ENCODE data around the gene FAM83D.
"Not testable (repeated sequence)": the region's sequence is repeated elsewhere in the genome, so short reads cannot be mapped to it uniquely, and the experiment has no call there.

Gene FAM83D

DNA sequence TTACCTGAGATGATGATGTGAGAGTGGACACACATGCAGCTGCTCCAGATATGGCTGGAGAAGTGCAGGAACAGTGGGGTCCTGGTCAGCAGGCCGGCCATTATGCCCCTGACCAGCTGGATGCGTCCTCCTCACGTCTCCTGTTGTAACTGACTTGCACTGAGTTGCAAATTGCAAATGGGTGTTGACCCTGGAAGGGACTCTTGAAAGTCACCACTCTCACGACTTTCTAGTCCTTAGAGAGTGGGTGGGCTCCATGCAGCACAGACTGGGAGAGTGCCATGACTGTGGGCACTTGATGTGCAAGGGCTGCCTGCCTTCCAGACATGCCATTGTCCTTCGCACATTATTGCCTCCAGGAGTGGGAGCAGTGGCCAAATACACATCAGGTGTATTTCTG is 10.8 kb downstream of the FAM83D start:
- no peak for DNase-seq

DNA sequence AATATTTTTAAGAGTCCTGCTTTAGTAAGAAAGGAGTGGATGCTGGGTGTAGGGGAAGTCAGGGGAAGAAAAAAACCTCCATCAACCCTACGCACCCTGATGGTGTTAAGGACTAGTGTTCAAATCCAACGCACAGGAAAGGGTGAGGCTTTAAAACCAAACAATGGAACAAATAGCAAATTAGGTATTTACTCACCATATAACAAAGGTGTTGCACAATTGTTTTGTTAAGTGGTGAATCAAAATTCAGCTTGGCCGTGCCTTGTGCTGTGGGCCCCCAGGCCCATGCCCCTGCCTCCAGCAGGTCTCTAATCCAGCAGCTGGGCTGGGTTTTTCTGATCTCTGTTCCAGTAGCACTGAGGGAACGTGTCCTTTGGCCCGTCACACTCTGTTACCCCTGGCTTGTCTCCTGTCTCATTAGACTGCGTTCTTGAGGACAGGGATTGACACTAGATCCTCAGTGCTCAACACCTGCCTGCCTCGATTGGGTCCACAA is 11.8 kb downstream of the FAM83D start:
- no peak for DNase-seq

DNA sequence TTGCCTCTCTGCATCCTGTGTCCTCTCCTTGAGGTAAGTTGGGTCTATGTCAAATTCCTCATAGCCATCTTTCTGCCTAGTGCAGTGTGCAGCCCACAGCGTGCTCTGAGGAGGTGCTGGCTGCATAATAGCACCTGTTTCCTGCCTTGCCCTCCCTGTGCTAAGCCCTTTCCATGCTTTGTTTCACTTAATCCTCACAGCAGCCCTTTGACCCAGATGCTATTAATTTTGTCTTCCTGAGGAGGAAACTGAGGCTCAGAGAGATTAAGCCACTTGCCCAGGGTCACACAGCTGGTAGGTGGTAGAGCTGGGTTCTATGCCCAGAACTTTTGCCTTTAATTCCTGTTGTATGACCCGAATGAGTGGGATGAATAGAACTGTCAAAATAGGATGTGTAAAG is 13.5 kb downstream of the FAM83D start:
- no peak for DNase-seq

DNA sequence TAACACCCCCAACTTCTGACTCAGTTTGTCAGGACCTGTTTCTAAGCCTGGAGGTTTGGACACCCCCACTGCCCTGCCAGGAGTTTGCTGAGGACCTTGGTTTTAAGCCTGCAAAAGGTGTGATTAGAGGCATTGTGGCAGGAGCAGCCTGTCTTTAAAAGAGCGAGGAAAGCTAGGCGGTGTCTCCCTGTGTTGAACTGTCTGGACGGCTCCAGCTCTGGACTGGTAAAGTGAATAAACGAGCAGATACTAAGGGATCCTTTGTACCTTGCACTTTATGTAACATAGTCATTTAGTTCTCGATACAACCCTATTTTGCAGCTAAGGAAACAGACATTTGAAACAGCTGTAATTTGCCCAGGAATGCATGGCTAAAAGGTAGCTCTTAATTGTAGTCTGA is 14.4 kb downstream of the FAM83D start:
- DNase-seq: no peak

DNA sequence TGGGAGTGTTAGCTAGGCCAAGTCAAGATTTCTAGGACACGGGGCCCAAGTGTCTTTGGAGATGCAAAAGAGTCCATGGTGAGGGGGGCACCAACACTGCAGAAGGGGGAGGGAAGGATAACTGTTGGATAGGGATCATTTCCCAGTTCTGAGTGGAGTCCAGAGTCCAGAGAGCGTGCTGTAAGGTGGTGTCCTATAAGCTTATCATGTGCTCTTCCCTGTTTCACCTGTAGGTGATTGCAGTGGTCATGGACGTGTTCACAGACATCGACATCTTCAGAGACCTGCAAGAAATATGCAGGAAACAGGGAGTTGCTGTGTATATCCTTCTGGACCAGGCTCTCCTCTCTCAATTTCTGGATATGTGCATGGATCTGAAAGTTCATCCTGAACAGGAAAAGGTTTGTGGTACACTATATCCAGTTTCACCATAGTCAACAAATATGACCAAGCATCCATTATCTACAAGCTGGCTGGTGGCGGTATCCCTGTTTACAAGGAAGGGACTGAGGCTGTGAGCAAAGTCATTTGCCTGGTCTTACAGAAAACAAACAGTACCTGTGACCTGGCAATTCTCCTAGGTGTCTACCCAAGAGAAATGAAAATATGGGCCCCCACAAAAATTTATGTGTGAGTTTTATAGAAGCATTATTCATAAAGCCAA is 15.6 kb downstream of the FAM83D start:
- no peak for DNase-seq

DNA sequence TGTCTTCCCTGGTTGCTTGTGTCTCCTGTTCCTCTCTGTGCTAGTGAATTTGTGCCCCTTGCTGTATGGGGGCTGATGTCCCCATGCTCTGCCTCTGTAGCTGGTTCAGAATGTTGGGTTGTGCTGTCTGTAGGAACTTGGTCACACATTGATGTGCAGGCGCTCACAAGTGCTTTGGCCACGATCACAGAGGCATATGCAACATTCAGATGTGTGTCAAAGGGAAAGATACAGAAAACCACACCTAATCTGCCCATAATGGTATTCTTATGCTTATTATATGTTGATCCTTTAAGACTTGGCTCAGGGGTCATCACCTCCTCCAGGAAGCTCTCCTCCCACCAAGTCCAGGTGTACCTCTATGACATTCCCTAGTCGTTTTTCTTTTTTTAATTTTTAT is 18.8 kb downstream of the FAM83D start:
- no peak for DNase-seq

DNA sequence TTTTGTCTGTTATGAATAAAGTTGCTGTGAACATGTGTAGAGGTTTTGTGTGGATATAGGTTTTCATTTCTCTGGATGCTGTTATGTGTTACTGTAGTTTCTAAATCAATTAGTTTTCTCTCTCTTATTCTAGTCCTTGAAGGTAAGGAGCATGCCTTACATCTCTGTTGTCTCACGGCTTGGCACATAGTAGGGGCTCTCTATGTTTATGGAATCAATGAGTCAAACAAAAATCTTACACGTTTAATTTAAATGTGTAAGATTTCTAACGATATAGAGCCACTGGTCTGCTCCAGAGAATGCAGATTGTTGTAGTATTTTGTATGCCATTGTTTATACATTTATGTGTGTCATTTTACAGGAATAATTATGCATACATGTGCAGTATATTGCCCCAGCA is 20.6 kb downstream of the FAM83D start:
- no peak for DNase-seq

DNA sequence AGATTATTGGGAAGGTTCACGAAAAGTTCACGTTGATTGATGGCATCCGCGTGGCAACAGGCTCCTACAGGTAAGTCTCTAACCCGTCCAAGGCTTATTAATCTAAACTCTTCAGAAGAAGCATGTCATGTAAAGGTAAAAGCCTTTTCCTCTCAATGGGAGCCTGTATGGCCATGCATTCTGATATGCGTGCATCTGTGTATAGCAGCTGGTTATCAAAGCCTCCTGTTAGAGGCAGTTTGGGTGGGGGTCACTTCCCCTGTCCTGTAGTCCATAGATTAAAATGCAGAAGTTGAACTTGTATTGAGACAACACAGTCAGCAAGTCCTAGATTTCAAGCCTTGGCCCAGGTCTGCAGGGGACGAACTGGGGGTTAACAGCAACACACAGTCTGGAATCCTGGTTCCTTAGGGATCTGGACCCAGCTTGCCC is 21.7 kb downstream of the FAM83D start:
- DNase-seq: no peak

DNA sequence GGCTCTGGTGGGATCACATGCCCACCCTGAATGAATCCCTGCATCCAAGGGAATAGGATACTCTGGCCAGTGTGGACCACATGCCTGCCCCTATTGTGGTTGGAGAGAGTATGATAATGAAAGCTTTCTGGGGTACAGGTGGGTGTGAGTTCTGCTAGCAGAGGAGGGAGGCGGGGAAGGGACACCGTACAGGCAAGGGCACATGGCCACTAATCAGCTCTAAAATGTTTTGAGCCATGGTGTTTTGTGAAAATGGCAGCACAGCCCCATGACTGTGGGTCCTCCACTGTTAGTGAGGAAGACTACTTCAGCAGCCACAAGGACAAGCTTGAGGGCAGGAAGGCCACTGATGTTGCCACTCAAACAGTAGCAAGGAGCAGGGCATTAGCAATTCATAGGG is 24.0 kb downstream of the FAM83D start:
- DNase-seq: no peak

DNA sequence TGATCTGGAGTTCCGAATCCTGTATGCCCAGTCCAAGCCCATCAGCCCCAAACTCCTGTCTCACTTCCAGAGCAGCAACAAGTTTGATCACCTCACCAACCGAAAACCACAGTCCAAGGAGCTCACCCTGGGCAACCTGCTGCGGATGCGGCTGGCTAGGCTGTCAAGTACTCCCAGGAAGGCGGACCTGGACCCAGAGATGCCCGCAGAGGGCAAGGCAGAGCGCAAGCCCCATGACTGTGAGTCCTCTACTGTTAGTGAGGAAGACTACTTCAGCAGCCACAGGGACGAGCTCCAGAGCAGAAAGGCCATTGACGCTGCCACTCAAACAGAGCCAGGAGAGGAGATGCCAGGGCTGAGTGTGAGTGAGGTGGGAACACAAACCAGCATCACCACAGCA is 25.4 kb downstream of the FAM83D start:
- no peak for DNase-seq

DNA sequence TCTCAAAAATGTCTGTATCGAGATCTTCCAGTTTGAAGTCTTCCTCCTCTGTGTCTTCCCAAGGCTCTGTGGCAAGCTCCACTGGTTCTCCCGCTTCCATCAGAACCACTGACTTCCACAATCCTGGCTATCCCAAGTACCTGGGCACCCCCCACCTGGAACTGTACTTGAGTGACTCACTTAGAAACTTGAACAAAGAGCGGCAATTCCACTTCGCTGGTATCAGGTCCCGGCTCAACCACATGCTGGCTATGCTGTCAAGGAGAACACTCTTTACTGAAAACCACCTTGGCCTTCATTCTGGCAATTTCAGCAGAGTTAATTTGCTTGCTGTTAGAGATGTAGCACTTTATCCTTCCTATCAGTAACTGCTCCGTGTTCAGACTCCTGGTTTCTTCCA is 25.9 kb downstream of the FAM83D start:
- DNase-seq: no peak

DNA sequence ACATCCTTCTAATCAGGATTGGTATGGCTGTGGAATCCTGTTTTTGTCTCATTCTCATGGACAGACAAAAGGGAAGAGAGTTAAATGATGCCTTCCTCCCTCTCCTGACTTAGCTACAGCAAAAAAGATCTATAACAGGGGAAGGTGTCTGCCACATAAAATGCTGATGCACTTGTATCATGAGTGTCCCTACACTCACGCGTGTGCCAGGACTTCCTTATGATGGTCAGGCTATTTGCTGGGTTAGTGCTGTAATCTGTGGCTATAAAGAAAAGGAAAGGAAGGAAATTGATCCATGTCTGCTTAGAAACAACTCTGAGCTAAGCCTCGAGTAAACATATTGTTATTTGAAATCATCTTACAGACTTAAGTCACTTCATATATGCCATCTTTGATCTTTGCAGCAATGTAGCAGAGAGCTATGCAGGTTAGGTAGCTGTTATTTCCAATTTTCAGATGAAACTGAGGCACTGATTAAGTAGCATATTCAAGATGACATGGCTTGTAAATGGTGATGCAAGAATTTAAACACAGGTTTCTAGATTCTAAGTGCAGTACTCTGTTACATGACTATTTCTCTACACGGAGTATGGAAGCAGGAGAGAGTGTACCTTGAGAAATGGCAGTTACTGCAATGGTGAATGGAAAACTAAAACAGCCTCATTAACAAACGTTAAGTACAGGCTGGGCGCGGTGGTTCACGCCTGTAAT is 27.6 kb downstream of the FAM83D start:
- no peak for DNase-seq

DNA sequence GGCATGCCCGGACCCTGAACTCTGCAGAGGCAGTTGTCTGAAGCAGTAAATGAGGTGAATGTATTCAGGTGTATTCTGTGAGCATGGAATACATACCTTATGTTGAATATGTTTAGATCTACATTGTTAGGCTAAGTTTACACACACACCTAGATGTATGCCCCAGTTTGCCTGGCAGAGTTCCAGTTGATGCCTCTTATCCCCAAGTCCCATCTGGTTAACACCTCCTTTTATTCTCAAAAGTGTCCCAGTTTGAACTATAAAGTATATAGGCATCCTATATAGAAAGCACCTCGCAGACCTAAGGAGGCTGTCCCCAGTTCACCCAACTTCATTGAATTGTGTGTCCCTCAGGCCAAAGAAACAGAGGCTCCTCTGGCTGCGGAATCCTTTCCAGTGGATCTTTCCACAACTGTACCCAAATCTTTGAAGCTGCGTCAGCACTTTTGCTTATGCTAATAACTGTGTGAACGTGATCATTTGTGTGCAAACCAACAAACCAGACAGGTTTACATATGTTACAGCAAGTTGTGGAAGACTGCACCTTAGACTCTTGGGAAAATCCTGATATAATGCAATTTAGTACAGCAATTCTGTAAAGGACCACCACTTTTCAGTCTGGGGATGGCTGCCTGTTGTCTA is 31.1 kb downstream of the FAM83D start:
- no peak for DNase-seq

DNA sequence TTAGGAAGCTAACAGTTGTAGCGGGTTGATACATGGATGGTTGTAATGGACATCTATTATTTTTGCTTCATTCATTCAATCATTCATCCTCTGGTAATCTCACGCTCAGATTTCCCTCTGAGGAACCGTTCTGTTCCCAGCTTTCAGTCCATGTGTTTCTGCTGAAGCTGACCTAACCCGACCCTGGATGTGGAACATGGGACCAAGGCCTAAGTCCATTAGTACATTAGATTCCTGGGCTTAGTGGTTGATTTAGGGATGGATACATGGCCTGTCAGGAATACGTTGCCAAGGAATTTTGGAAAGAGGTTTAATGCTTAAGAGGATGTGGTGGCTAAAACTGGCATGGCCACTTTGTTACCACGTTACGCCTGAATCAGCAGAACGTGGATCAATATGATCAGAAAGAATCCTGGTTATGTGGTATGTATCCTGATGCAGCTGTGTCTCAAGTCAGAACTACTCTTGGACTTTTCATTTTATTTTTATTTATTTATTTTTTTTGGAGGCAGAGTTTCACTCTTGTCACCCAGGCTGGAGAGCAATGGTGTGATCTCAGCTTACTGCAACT is 31.8 kb downstream of the FAM83D start:
- no peak for DNase-seq

DNA sequence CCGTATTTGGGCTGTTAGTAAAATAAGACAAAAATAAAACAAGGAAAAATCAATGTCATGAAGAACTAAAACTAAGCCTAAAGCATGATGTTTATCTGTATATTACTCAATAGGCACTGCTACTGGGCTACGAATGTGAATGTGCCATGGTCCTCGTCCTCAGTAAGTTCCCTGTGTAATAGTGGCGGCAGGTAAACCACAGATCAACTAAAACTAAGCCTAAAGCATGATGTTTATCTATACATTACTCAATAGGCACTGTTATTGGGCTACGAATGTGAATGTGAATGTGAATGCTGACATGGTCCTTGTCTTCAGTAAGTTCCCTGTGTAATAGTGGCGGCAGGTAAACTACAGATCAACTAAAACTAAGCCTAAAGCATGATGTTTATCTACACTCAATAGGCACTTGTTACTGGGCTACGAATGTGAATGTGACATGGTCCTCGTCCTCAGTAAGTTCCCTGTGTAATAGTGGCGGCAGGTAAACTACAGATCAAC is 34.0 kb downstream of the FAM83D start:
- not testable (repeated sequence) for DNase-seq

DNA sequence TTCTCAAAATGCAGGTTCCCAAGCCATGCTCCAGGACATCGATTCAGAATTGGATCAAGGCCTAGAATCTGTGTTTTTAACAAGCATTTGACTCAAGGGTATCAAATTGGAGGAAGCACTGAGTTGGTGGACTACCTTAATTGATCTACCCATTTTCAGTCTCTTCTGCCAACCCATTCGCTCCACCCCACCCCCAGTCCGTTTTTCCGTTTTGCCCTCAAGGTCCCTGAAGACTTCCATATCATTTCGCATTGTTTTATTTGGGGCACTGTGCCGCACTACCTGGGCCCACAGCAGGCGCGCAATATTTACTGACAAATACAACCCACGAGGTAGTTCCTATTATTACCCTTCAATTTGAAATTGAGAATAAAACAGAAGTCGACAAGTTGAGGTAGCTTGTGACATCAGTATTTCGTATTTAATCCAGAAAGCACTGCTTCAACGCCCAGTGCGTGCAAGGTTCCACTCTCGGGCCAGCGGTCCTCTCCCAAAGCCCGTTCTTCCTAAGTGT is 35.4 kb downstream of the FAM83D start:
- no peak for DNase-seq

DNA sequence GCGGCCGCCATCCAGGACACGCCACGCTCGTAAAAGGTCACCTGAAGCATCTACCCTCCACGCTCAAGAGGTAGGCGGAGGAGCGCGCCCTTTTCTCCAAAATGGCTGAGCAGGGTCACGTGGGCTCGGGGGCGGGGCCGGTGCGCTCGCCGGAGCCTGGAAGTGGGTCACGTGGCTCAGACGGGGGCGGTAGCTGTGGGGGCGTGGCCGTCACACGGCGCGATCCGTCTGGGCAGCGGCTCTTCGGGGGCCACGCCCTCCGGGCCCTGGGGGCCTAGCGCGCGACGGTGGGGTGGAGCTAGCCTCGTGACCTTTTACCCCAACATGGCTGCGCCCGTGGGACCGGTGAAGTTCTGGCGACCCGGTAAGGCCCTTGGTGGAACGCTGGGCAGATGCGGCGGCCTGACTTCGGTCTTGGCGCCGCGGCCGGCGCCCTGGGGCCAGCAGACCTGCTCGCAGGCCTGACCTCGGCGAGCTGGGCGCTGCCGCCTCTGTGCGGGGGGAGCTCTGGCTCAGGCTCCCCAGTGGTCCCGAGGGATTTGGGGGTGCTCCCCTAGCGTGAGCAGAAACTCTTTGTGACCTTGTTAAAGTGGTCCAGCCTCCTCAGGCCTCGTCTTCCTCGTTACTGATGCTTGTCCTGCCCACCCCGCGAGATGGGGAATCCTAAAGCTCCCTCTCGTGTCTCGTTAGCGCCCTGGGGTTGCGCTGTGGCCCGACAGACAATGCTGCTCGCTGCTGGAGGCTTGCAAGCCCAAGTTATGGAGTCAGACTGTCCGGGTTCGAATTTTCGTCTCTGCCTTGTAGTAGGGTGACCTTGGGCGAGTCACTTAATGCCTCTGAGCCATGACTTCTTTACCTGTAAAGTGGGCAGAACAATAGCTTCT is 36.1 kb downstream of the FAM83D start, which contains the start of gene DHX35:
Gene DHX35 (plus strand): TSS at position 301 of the 884 bp plus-strand sequence. CDS start 24 bp downstream, at position 325.
- DNase-seq: peak; percentile 88

DNA sequence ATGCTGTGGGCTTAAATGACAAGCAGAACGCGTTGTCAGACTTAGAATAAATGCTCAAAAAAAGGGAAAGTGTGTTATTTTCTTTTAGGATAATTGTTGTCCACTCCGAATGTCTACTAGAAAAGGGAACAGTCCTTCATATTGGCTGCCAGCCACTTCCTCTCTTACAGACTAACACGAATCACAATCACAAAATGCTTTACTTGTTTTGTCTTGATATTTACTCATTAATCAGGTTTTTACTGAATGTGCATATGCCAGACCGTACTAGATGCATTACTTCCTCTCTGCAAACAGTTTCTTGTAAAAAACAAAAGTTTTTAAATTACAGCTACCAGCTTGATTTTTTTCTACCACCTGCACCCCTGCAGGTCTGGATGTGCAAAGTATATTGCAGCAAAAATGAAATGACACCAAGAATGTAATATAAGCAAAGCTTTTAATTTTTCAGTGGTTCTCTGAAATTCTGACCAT is 36.7 kb downstream of the FAM83D start:
- no peak for DNase-seq

DNA sequence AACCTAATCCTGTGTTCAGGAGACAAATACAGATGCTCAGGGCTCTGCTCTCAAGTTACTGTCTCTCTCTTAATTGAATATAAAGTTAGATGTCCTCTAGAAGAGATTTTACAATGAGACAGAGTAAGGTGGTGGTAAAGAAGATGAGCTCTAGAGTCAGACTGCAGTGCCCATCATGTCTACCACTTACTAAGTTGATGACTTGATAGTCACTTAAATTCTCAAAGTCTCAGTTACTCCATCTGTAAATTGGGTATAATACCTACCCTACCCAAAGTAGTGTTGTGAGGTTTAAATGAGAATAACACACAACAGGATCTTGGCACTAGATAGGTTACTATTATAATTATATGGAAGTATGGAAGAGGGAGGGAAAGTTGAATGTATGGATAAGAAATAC is 37.5 kb downstream of the FAM83D start:
- no peak for DNase-seq

DNA sequence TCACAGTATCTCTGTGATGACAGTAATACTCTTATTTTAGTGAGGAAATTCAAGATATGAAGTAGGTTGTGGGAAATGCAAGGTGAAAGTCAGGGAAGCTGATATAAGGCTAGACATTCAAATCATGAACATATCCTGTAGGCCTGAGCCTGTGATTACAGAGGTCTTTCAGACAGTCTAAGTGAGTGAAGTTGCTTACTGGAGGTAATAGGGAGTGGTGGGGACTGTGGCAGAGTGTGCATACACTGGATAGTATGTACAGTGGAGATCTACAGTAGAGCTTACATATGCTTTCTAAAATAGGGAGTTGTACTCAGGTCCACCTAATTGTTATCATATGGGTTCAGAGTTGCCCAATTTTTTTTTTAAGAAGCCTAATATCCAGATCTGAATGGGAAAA is 39.0 kb downstream of the FAM83D start:
- no peak for DNase-seq

DNA sequence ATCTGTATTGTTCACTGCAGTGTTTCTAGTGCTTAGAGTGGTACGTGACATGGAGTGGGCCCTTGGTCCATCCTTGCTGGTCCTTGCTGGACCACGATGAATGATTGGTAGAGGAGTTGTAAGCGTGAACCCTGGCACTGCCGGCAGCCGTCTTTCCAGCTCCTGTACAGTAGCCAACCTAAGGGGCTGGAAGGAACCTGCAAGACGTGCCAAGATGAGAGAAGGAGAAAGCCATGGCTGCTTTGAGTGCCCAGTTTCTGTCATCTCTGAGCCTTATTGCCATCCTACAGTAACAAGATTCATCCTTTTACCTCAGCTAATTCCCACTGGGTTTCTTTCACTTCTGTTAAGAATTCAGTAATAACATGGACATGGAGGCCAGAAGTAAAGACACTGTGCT is 41.9 kb downstream of the FAM83D start:
- DNase-seq: no peak

DNA sequence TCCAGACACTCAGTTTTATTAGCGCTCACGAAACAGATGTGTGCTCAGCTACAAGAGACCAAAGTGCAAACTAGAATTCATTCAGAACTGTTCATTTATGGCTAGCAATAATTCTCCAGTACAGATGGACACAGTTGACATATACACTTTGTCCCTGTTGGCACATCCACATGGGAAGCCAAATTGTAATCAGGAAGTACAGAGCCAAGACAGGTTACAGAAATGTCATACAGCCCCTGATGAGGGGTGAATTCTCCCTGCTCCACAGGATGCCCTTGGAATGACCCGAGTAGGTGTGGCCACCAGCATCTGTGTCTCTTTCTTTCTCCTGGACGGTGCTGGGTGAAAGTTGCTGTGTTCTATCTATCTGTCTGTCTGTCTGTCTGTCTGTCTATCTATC is 43.5 kb downstream of the FAM83D start:
- DNase-seq: no peak

Measured in kidney glomerular epithelial cell (primary cell).